ENCODE measurements around the gene POPDC2.

Gene POPDC2

DNA sequence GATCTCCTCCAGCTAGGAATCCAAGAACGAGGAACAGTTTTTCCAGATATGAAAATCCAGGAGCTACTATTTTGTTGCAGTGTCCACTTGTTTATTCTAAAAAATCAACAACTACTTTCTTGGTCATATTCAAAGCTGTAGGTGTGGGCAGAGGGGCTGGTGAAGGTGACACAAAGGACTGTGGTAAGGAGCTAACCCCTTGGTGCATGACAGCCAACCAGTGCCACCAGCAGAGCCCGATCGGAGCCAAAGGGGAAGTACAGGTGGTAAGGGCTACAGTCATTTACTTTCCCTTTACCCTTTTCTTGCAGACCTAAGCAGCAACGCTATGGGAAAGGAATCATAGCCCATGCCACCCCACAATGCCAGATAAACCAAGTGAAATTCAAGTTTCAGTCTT lies 32.0 kb downstream of the POPDC2 start:
- DNase-seq: no peak
- in situ Hi-C loops (cut with HindIII; ENCODE audit: low pct_ligation_motif_present, low pct_unique_long_range_greater_than_20kb, low sequenced_read_pairs): no loop called here

DNA sequence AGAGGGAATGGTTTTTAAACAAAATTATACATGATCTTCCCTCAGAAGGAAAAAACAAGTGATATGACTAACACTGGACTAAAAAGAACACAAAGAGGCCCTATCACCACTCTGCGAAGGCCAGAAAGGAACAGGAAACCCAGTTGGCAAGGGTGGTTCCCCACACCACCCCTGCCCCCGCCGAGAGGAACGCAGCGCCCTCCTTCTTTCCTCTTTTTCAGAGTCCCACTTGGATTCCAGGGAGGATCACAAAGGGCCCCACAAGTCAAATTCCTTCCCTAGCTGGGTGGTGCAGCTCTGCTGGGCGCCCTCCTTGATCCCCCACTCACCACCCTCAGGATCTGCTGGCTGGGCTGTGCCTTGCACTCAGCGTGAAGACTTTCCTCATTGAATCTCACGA lies 32.9 kb downstream of the POPDC2 start:
- DNase-seq: no peak
- in situ Hi-C loops (cut with HindIII; ENCODE audit: low pct_ligation_motif_present, low pct_unique_long_range_greater_than_20kb, low sequenced_read_pairs): no loop called here

DNA sequence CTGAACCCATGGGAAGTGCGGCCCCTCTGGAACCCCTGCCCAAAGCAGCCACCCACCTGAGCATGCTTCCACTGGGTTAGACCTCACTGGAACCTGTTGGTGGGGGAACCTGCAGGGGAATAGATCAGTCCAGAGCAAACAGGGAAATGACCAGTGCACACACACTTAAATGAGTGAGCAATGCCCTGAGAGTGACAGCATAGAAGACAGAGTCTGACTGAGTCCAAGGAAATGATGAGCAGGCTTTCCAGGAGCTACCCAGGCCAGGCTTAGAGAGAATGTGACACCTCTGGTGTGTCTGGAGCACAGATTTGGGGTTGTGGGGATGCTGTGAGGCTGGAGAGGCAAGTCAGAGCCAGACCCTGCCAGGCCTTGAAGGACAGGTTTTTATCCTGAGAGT lies 34.2 kb downstream of the POPDC2 start:
- in situ Hi-C loops (cut with HindIII; ENCODE audit: low pct_ligation_motif_present, low pct_unique_long_range_greater_than_20kb, low sequenced_read_pairs): no loop called here
- no peak for DNase-seq

DNA sequence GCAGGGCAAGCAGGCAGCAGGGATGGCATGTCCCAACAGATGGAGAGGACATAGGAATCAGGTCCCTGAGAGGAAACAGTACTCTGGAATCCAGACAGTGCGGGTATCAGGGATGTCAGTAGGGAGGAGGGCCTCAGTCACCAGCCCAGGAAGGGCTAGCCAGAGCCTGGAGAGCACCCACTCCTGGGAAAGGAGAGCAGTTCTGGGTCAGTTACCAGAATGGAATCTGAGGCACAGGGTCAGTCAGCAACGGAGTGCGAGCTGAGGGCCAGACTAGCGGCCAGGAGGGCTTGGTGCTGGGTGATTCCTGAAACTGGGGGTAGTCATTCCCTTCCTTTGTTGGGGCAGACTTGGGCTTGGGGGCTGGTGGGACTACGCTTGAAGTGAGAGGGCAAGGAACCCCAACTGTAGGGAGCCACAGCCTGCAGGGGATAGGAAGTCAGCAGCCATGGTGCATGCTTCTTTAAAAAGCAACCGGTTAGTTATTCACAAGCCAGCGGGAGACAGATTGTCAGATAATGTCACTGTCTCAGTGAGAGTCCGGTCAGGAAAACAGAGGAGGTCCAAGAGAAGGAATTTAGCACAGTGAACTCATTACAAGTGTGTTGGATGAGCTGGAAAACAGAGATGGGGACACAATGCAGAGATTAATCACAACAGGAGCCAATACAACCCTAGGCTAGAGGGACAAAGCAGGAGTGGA lies 34.8 kb downstream of the POPDC2 start:
- DNase-seq: no peak
- in situ Hi-C loops (cut with HindIII; ENCODE audit: low pct_ligation_motif_present, low pct_unique_long_range_greater_than_20kb, low sequenced_read_pairs): no loop called here

DNA sequence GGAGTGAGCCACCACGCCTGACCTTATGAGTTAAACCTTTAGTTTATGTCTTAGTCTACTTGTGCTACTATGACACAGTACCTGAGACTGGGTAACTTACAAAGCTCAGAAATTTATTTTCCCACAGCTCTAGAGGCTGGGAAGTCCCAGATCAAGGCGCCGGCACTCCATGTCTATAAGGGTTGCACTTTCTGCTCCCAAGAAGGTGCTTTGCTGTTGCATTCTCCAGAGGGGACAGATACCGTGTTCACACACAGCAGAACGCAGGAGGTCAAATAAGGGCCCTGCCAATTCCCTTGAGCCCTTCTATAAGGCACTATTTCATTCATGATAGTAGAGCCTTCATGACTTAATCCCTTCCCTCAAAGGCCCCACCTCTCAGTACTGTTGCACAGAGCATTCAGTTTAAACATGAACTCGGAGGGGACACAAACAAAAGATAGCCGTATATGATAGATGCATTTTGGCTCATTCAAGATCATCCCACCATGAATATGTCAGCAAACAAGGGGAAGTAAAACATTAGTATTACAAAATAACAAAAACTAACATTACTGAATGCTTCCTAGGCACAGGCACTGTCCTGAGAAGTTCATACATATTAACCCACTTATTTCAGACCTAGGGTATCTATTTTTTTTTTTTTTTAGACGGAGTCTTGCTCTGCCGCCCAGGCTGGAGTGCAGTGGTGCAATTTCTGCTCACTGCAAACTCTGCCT lies 36.2 kb downstream of the POPDC2 start:
- in situ Hi-C loops (cut with HindIII; ENCODE audit: low pct_ligation_motif_present, low pct_unique_long_range_greater_than_20kb, low sequenced_read_pairs): no loop called here
- no peak for DNase-seq

DNA sequence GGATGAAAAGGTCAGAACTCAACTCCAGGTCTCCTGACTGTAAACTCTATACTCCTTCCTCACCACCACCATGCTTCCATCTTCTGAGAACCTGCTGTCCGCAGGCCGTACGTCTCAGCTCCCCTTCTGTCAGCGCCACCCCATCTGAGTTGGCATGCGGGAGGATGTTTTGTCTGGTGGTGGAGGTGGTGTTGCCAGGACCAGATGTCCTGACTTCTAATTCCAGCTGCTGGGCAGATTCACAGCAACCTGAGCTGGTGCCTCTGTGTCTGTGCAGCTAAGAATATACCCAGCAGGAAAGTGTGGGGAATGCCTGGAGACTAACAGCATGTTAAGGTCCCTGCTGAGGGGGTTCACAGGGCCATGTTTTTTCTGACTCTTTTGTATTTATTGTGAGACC lies 39.5 kb downstream of the POPDC2 start:
- in situ Hi-C loops (cut with HindIII; ENCODE audit: low pct_ligation_motif_present, low pct_unique_long_range_greater_than_20kb, low sequenced_read_pairs): no loop called here
- no peak for DNase-seq

DNA sequence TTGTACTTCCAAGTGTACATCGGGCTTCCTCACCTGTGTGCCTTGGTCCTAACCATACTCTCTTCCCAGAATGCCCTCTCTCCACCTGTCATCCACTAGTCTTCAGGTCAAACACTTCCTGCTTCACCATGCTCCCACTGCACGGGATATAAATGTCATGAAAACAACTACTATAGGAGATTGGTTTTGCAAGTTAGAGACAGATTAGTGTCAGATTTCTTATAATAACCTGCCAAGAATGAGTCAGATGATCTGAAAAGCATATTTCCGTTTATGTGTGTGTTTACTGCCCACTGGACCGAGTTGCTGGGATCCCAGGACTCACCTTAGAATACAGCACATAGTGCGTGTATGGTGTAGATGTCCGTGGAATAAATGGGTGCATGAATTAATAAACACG lies 41.3 kb downstream of the POPDC2 start:
- no peak for DNase-seq
- in situ Hi-C loops (cut with HindIII; ENCODE audit: low pct_ligation_motif_present, low pct_unique_long_range_greater_than_20kb, low sequenced_read_pairs): no loop called here

DNA sequence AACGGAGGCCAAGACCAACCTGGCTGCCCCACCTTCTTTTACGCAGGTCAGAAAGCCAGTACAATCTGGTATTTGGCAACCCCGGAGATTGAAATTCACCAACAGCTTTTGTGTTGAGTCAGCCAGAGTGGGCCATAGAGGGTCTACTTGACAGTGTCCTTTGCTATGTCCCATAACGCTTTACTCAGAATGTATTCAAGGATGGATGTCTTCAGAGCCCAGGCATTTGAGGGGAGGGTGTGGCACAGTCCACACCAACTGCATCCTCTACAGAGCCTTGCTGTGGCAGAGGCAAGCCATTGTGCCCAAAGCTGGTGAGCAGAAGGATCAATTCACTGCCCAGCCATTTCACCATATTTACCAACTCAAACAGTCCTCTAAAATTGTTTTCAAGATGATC lies 44.3 kb downstream of the POPDC2 start:
- no peak for DNase-seq
- in situ Hi-C loops (cut with HindIII; ENCODE audit: low pct_ligation_motif_present, low pct_unique_long_range_greater_than_20kb, low sequenced_read_pairs): no loop called here

DNA sequence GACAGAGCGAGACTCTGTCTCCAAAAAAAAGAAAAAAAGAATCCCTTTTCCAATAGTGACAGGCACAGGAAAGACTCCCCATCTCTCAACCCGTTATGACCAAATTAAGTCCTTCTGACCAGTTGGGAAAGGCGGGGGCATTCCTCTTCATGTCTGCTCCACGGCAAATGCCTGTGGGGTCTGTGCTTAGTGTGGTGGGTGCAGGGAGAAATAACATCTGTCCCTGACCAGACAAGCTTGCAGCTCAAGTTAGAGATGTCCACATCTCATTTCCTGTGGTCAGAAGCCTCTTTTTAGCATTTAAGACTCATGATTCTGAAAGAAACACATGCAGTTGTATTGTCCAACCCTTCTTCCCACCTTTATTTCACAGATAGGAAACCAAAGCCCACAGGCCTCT lies 46.5 kb downstream of the POPDC2 start:
- in situ Hi-C loops (cut with HindIII; ENCODE audit: low pct_ligation_motif_present, low pct_unique_long_range_greater_than_20kb, low sequenced_read_pairs): no loop called here
- DNase-seq: no peak

DNA sequence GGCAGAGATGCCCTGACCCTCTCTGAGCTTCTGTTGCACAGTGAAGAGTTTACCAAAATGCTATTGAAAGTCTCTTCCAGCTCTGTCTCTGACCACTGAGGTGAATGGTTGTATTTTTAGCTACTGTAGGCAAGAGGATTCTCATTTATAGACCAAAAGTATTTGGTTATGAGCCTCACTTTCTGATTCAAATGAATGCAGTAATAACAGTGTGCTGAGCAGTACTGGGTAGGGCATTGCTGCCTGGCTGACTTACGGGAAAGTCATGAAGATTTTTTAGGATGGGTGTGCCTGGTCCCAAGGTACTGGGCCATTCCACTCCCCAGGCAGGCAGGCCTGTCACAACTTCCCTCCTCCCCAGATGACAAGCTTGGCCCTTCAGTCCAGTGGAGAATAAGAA lies 47.2 kb downstream of the POPDC2 start:
- no peak for DNase-seq
- in situ Hi-C loops (cut with HindIII; ENCODE audit: low pct_ligation_motif_present, low pct_unique_long_range_greater_than_20kb, low sequenced_read_pairs): no loop called here

DNA sequence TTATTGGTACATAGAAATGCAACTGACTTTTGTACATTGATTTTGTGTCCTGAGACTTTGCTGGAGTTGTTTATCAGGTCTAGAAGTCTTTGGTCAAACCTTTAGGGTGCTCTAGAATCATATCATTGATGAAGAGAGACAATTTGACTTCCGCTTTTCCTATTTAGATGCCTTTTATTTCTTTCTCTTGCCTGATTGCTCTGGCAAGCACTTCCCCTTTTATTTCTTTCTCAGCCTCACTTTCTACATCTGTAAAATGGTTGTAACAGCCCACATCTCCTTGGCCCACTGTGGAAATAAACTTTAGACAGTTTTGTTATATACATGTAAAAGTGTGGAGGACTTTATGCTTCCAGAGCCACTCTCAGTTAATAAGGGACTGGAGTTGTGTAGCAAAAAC lies 48.7 kb downstream of the POPDC2 start:
- no peak for DNase-seq
- in situ Hi-C loops (cut with HindIII; ENCODE audit: low pct_ligation_motif_present, low pct_unique_long_range_greater_than_20kb, low sequenced_read_pairs): no loop called here

DNA sequence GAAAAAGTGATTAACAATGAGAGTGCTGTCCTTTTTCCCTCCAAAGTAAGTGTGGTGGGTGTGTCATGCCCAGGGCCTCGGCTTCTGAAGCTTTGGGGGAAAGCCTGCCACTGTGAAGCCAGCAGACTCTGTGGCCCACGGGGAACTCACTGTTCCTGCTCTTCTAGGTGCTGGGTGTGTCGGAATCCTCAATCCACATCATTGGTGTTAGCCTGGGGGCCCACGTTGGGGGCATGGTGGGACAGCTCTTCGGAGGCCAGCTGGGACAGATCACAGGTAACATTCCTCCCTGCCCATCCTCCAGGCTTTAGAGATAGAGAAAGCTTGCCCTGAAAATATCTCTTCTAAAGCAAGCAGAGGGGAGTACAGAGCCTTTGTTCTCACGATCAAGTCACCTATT lies 51.1 kb downstream of the POPDC2 start:
- DNase-seq: no peak
- in situ Hi-C loops (cut with HindIII; ENCODE audit: low pct_ligation_motif_present, low pct_unique_long_range_greater_than_20kb, low sequenced_read_pairs): no loop called here

DNA sequence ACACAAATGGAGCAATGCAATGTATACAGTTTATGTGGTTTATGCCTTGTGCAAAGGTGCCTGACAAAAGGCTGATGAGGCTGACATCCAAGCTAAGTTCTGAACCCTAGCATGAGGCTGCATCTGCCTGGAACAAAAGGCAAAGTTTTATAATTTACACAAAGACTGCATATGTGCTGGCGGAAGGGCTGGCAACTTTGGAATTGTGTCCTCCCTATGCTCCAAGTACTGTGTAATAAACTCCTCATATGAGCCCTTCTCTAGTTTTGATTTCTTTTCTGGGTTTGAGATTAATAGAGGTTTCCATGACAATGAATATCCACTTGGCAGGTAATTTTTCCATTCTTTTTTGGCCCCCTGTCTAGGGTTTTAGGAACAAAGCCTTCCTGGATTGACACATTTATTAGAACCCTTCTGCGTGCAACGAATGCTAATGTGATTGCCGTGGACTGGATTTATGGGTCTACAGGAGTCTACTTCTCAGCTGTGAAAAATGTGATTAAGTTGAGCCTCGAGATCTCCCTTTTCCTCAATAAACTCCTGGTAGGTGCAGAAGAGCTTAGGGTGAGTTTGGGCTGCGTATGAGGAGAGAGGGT lies 51.9 kb downstream of the POPDC2 start:
- no peak for DNase-seq
- in situ Hi-C loops (cut with HindIII; ENCODE audit: low pct_ligation_motif_present, low pct_unique_long_range_greater_than_20kb, low sequenced_read_pairs): no loop called here

DNA sequence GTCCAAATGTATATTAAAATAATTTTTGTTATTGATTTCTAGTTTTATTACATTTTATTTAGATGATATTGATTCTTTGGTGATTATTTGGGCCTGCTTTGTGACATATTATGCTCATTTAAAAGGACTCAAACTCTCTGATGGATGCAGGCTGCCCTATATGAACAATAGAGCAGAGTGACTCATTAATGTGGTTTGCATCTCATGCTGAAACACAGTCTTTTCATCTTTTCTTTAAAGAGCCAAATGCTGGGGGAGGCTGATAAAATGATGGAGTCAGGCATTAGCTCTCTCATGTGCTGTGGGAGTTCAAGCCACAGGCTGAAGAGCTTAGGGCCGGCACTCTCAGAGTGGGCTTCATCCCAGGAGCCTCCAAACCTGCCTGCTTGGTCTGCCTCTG lies 55.5 kb downstream of the POPDC2 start:
- in situ Hi-C loops (cut with HindIII; ENCODE audit: low pct_ligation_motif_present, low pct_unique_long_range_greater_than_20kb, low sequenced_read_pairs): no loop called here
- no peak for DNase-seq

DNA sequence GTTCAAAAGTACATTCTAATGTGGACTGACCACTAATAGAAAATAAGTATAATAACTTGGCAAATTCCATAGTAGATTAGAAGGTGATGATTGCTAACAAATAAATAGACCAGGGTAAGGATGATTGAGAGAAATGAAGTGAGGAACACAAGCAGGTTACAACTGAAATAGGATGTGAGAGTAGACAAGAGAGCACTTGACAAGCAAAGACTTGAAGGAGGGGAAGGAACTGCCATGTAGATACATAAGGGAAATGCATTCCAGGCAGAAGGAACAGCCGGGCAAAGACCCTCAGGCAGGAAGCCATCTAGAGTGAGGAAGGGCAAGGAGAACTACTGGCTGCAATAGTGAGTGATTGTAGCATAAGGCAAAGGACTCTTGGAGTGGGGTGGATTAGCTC lies 57.7 kb downstream of the POPDC2 start:
- no peak for DNase-seq
- in situ Hi-C loops (cut with HindIII; ENCODE audit: low pct_ligation_motif_present, low pct_unique_long_range_greater_than_20kb, low sequenced_read_pairs): no loop called here

DNA sequence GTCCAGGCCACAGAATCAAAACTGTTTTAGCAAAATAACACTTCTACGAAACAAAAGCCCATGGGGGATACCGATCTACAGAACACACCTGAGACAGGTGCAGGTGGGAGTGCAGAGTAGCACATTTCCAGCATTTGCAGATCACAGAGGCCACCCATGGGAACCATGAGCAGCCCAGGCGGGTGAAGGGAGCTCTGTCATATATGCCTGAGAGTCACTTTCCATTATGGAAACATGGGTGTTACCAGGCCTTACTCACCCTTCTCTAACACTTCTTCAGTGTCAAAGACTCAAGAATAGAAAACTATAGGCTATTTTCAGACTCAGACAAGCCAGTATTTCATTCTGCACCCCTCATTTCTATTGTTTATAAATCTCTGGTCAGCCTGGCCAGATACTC lies 59.2 kb downstream of the POPDC2 start:
- in situ Hi-C loops (cut with HindIII; ENCODE audit: low pct_ligation_motif_present, low pct_unique_long_range_greater_than_20kb, low sequenced_read_pairs): no loop called here
- no peak for DNase-seq

DNA sequence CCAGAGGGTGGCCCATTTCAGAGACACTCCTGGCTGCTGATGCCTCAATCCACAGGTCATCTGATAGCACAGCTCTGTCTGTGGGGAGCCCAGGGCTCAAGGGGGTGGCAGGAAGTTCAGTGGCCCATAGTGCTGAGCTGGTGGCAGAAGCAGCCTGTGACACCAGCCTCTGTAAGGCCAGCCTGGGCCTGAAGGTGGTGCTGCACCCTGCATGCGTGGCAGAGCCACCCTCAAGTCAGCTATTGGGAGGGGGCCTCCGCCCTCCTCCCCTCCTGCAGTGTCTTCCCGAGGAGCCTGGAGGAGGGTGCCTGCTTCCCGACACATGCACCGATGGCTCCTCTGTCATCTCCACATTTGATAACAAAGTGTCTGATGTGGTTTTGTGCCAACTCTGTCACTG lies 59.7 kb downstream of the POPDC2 start:
- in situ Hi-C loops (cut with HindIII; ENCODE audit: low pct_ligation_motif_present, low pct_unique_long_range_greater_than_20kb, low sequenced_read_pairs): no loop called here
- DNase-seq: peak; percentile 12

DNA sequence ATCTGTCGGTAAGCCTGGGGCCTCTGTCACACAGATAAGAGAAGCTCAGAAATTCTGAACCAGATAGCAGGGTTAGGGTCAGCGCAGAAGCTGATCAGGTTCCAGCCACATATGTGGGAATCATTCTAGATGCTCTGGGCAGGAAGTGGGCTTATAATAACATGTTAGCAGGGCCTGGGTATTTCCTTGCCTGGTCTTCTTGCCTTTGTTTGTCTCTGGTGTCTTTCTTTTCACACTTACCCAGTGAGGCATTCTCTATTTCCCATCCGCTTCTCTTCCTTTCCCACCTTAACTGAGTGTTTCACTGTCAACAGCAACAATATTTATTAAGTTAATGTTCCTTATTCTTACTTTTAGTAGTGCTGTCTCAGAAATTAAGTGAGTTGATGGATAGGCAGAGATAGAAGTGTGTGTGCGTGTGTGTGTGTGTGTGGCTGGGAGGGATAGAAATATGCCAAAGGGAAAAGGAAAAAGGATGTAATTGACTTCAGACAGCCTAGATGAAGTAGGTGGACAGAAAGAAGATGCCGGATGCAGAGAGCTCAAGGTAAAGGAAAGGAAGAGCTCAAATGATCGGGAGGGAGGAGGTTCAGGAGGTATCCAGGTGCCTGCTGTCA lies 60.7 kb downstream of the POPDC2 start:
- in situ Hi-C loops (cut with HindIII; ENCODE audit: low pct_ligation_motif_present, low pct_unique_long_range_greater_than_20kb, low sequenced_read_pairs): no loop called here
- no peak for DNase-seq

DNA sequence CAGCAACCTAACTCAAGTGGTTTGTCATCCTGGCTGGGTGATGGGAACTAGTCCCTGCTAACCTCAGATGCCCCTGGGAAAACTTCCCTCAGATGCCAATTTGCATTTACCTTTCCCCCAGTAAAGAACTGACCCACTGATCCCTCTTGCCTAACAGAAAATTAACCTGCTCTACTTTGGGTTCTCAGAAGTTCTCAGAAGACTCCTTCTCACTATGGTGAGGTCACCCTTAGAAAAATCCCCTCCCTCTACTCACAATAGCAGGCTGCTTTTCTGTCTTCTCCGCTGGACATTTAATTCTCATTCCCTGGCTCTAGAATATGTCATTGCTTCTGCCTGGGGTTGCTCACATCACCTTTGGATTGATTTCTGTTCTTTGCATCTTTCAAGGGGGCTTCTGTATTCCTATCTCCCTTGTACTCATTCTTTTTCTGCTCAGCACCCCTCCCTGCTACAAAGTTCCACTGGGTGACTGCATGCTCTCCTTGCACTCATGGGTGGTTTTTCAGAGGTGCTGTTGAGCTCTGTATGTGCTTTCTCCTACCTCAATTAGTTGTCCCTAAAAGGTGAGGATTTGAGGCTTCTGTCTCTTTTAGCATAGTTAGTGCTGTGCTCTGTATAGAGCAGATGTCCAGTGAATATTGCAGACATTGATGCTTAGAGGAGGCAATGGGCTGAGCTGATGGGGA lies 61.8 kb downstream of the POPDC2 start:
- in situ Hi-C loops (cut with HindIII; ENCODE audit: low pct_ligation_motif_present, low pct_unique_long_range_greater_than_20kb, low sequenced_read_pairs): no loop called here
- no peak for DNase-seq

All from ACHN (cell line).